HG03432 (cell line): ENCODE measurements around the gene TANC1.

ENCODE experiments used
- ATAC-seq: cut with Tn5 transposase; IDR thresholded peaks from one replicate; pipeline ENCODE4 v1.9.1; 2021; ENCODE audit warnings: mild to moderate bottlenecking, moderate library complexity; ENCODE audit not compliant: unreplicated experiment

The TANC1 gene

GRCh38 chr2:158960193-158960592 is 8.2 kb upstream of the TANC1 start:
- no peak for ATAC-seq

- no peak for ATAC-seq
These were observed 6.4 kb upstream of the TANC1 start for GRCh38 chr2:158962074-158962473.

GRCh38 chr2:158963071-158963470 is 5.4 kb upstream of the TANC1 start:
- no peak for ATAC-seq

- ATAC-seq = no peak
These were observed 3.3 kb upstream of the TANC1 start for GRCh38 chr2:158965107-158965506.

- ATAC-seq = no peak
These were observed 2.8 kb upstream of the TANC1 start for GRCh38 chr2:158965641-158966040.

GRCh38 chr2:158966312-158966711 is 2.1 kb upstream of the TANC1 start:
- ATAC-seq = no peak

- ATAC-seq = no peak
These were observed 1.2 kb upstream of the TANC1 start for GRCh38 chr2:158967114-158967730.

GRCh38 chr2:158967731-158968395 is 577 bp upstream of the TANC1 start:
- peak; percentile 9 for ATAC-seq

GRCh38 chr2:158969162-158969714 is 798 bp downstream of the TANC1 start:
- ATAC-seq = peak; percentile 9

GRCh38 chr2:158969715-158970240 is 1.3 kb downstream of the TANC1 start:
- ATAC-seq = no peak

GRCh38 chr2:158970241-158970751 is 1.9 kb downstream of the TANC1 start:
- ATAC-seq = no peak

- no peak for ATAC-seq
These were observed 4.9 kb downstream of the TANC1 start for GRCh38 chr2:158973116-158973956.

GRCh38 chr2:158975271-158975921 is 7.0 kb downstream of the TANC1 start:
- ATAC-seq = no peak

- no peak for ATAC-seq
These were observed 11.3 kb downstream of the TANC1 start for GRCh38 chr2:158979772-158980171.

GRCh38 chr2:158984604-158985135 is 16.2 kb downstream of the TANC1 start:
- no peak for ATAC-seq

- ATAC-seq = no peak
These were observed 20.1 kb downstream of the TANC1 start for GRCh38 chr2:158988501-158988900.

- ATAC-seq = no peak
These were observed 20.7 kb downstream of the TANC1 start for GRCh38 chr2:158989165-158989564.

- ATAC-seq = no peak
These were observed 22.2 kb downstream of the TANC1 start for GRCh38 chr2:158990397-158991214.

GRCh38 chr2:158993030-158993429 is 24.6 kb downstream of the TANC1 start:
- no peak for ATAC-seq
